ENCODE data around the gene KIF6.

Gene KIF6

DNA sequence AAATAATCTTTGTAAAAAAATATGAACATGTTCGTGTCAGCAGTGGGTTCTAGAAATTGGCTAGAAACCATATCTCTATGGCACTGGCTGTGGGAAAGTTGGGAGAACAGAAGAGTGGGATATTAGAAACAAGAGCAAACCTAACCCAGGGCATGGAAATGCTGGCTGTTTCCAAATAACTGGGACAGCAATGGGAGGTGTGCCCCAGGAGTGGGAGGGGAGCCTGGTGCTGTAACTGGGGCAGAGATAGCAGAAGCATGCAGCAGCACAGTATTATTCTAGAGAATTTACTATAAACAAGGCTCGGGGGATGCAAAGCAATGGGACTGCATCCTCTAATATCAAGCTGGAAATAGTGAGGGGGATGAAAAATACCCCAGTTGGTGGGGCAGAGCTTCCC is 175.0 kb downstream of the KIF6 start:
- no peaks in the 10 kb centered on the region for H4K20me1 ChIP-seq (ENCODE audit: insufficient read depth, low read length)
- H3K9ac ChIP-seq (ENCODE audit: low read length): no peak overlapping the region
- no peak for DNase-seq
- H3K4me3 ChIP-seq (ENCODE audit: low read length): no peak overlapping the region
- no peaks in the 10 kb centered on the region for H3K79me2 ChIP-seq (ENCODE audit: low read length)
- no peaks in the 10 kb centered on the region for H3F3A ChIP-seq (ENCODE audit: insufficient read depth, low read length)
- H2AFZ ChIP-seq (ENCODE audit: low read length): no peak overlapping the region
- H3K4me2 ChIP-seq (ENCODE audit: low read depth, low read length): no peak overlapping the region
- H3K36me3 ChIP-seq (replicated peaks; ENCODE audit: insufficient read depth, low read length): no peaks in the 10 kb centered on the region
- H3K4me1 ChIP-seq (ENCODE audit: low read length): no peaks in the 10 kb centered on the region
- no peaks in the 10 kb centered on the region for H3K9me3 ChIP-seq (replicated peaks; ENCODE audit: insufficient read depth, low read length)
- no peak overlapping the region for H3K27ac ChIP-seq (ENCODE audit: low read length)
- H3K27me3 ChIP-seq (replicated peaks; ENCODE audit: insufficient read depth, low read length): no peaks in the 10 kb centered on the region
- no peaks in the 10 kb centered on the region for H3K9me2 ChIP-seq (replicated peaks; ENCODE audit: insufficient read depth, low read length)
- TF ChIP-seq EZH2 (optimal IDR thresholded peaks at IDR 0.05; ENCODE audit: low read depth, low read length) (no peak), EZH2phosphoT487 (IDR thresholded peaks at IDR 0.05; ENCODE audit: low read length) (no peak)
- TF ChIP-seq, protein P1, sequence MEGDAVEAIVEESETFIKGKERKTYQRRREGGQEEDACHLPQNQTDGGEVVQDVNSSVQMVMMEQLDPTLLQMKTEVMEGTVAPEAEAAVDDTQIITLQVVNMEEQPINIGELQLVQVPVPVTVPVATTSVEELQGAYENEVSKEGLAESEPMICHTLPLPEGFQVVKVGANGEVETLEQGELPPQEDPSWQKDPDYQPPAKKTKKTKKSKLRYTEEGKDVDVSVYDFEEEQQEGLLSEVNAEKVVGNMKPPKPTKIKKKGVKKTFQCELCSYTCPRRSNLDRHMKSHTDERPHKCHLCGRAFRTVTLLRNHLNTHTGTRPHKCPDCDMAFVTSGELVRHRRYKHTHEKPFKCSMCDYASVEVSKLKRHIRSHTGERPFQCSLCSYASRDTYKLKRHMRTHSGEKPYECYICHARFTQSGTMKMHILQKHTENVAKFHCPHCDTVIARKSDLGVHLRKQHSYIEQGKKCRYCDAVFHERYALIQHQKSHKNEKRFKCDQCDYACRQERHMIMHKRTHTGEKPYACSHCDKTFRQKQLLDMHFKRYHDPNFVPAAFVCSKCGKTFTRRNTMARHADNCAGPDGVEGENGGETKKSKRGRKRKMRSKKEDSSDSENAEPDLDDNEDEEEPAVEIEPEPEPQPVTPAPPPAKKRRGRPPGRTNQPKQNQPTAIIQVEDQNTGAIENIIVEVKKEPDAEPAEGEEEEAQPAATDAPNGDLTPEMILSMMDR (IDR thresholded peaks at IDR 0.05; ENCODE audit: low read length): no peak

DNA sequence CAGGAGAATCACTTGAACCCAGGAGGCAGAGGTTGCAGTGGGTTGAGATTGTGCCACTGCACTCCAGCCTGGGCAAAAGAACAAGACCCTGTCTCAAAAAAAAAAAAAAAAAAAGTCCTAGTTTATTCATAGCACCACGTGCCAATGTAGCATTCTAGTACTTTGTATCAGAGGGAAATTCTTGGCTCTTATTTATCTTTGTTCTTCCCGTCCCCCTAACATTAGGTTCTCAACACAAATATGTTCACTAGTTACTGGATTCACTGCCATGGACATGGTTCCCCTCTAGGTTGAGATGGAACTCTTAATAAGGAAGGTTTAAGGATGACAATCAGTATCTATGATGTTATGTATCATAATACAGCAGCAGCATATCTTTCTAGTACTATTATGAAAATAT is 178.5 kb downstream of the KIF6 start:
- DNase-seq: no peak
- H3K36me3 ChIP-seq (replicated peaks; ENCODE audit: insufficient read depth, low read length): no peaks in the 10 kb centered on the region

DNA sequence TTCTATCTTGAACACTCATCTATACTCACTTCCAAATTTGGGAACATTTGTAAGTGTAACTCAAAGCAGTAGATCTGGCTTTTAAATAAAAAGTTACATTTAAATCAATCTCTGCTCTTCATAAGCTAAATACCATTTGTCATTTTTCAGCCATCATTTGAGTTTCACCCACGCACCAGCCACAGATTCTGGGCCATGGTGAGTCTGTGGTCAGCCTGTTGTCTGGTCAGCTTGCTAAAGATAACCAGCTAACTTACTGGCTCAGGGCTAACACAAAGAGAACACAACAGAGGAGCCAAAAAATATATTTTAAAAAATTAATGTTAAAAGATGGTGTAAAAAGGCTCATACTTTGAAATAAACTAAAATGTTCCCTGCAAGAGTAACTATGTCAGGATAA is 181.3 kb downstream of the KIF6 start:
- H3K9ac ChIP-seq (ENCODE audit: low read length): no peak overlapping the region
- DNase-seq: no peak
- no peak overlapping the region for H3K4me2 ChIP-seq (ENCODE audit: low read depth, low read length)
- no peak overlapping the region for H2AFZ ChIP-seq (ENCODE audit: low read length)
- H3K36me3 ChIP-seq (replicated peaks; ENCODE audit: insufficient read depth, low read length): no peaks in the 10 kb centered on the region
- H4K20me1 ChIP-seq (ENCODE audit: insufficient read depth, low read length): no peaks in the 10 kb centered on the region
- no peaks in the 10 kb centered on the region for H3K27me3 ChIP-seq (replicated peaks; ENCODE audit: insufficient read depth, low read length)
- H3K79me2 ChIP-seq (ENCODE audit: low read length): no peaks in the 10 kb centered on the region
- no peak overlapping the region for H3K4me3 ChIP-seq (ENCODE audit: low read length)
- no peak overlapping the region for H3K27ac ChIP-seq (ENCODE audit: low read length)
- no peaks in the 10 kb centered on the region for H3K9me3 ChIP-seq (replicated peaks; ENCODE audit: insufficient read depth, low read length)
- H3K4me1 ChIP-seq (ENCODE audit: low read length): no peaks in the 10 kb centered on the region
- TF ChIP-seq, protein P1 (IDR thresholded peaks at IDR 0.05; ENCODE audit: low read length): no peak
- TF ChIP-seq EZH2phosphoT487 (IDR thresholded peaks at IDR 0.05; ENCODE audit: low read length) (no peak), EZH2 (optimal IDR thresholded peaks at IDR 0.05; ENCODE audit: low read depth, low read length) (no peak)
- H3F3A ChIP-seq (ENCODE audit: insufficient read depth, low read length): no peaks in the 10 kb centered on the region
- H3K9me2 ChIP-seq (replicated peaks; ENCODE audit: insufficient read depth, low read length): no peaks in the 10 kb centered on the region

More for the DNA sequence above, 178.5 kb downstream of the KIF6 start:
- H3K4me1 ChIP-seq (ENCODE audit: low read length): no peaks in the 10 kb centered on the region
- H3K9ac ChIP-seq (ENCODE audit: low read length): no peak overlapping the region
- H4K20me1 ChIP-seq (ENCODE audit: insufficient read depth, low read length): no peaks in the 10 kb centered on the region
- H3K27me3 ChIP-seq (replicated peaks; ENCODE audit: insufficient read depth, low read length): no peaks in the 10 kb centered on the region
- H3K9me2 ChIP-seq (replicated peaks; ENCODE audit: insufficient read depth, low read length): no peaks in the 10 kb centered on the region
- H3K79me2 ChIP-seq (ENCODE audit: low read length): no peaks in the 10 kb centered on the region
- H3K9me3 ChIP-seq (replicated peaks; ENCODE audit: insufficient read depth, low read length): no peaks in the 10 kb centered on the region
- TF ChIP-seq, protein P1 (IDR thresholded peaks at IDR 0.05; ENCODE audit: low read length): no peak
- no peak for TF ChIP-seq EZH2phosphoT487 (IDR thresholded peaks at IDR 0.05; ENCODE audit: low read length)
- no peak for TF ChIP-seq EZH2 (optimal IDR thresholded peaks at IDR 0.05; ENCODE audit: low read depth, low read length)
- no peak overlapping the region for H3K27ac ChIP-seq (ENCODE audit: low read length)
- no peak overlapping the region for H2AFZ ChIP-seq (ENCODE audit: low read length)
- no peak overlapping the region for H3K4me2 ChIP-seq (ENCODE audit: low read depth, low read length)
- no peak overlapping the region for H3K4me3 ChIP-seq (ENCODE audit: low read length)
- H3F3A ChIP-seq (ENCODE audit: insufficient read depth, low read length): no peaks in the 10 kb centered on the region
